HEK293T (cell line): ENCODE results near the gene CNGA3.

Experiments
- ARNT ChIP-seq: fragments of 450-650 bp; IDR thresholded peaks from 2 replicates; pipeline ENCODE4 v1.6.1; 2017; ENCODE audit warnings: mild to moderate bottlenecking
- BHLHE40 ChIP-seq: fragments of 450-650 bp; IDR thresholded peaks from 2 replicates; pipeline ENCODE4 v1.6.1; 2016; ENCODE audit warnings: mild to moderate bottlenecking, moderate library complexity, borderline replicate concordance
- CTBP1 ChIP-seq: fragments of 450-650 bp; IDR thresholded peaks from 2 replicates; pipeline ENCODE4 v1.6.1; 2016; ENCODE audit warnings: borderline replicate concordance
- ELF4 ChIP-seq: fragments of 450-650 bp; IDR thresholded peaks from 2 replicates; pipeline ENCODE4 v1.6.1; 2017; ENCODE audit warnings: antibody characterized with exemption
- FOXM1 ChIP-seq: fragments of 450-650 bp; IDR thresholded peaks from 2 replicates; pipeline ENCODE4 v1.6.1; 2017; ENCODE audit warnings: mild to moderate bottlenecking, borderline replicate concordance
- L3MBTL2 ChIP-seq: fragments of 450-650 bp; conservative IDR thresholded peaks from 2 replicates; pipeline ENCODE4 v1.6.1; 2016; ENCODE audit warnings: mild to moderate bottlenecking
- NFRKB ChIP-seq: fragments of 450-650 bp; IDR thresholded peaks from 2 replicates; pipeline ENCODE4 v1.6.1; 2016; ENCODE audit warnings: mild to moderate bottlenecking, moderate library complexity
- PKNOX1 ChIP-seq: fragments of 450-650 bp; IDR thresholded peaks from 2 replicates; pipeline ENCODE4 v1.6.1; 2016
- SP1 ChIP-seq: fragments of 450-650 bp; IDR thresholded peaks from 2 replicates; pipeline ENCODE4 v1.6.1; 2017
- SUZ12 ChIP-seq: fragments of 450-650 bp; IDR thresholded peaks from 2 replicates; pipeline ENCODE4 v1.6.1; 2016; ENCODE audit warnings: mild to moderate bottlenecking
- TARDBP ChIP-seq: fragments of 450-650 bp; IDR thresholded peaks from 2 replicates; pipeline ENCODE4 v1.6.1; 2016
- ZNF384 ChIP-seq: fragments of 450-650 bp; IDR thresholded peaks from 2 replicates; pipeline ENCODE4 v1.6.1; 2016

DNA sequence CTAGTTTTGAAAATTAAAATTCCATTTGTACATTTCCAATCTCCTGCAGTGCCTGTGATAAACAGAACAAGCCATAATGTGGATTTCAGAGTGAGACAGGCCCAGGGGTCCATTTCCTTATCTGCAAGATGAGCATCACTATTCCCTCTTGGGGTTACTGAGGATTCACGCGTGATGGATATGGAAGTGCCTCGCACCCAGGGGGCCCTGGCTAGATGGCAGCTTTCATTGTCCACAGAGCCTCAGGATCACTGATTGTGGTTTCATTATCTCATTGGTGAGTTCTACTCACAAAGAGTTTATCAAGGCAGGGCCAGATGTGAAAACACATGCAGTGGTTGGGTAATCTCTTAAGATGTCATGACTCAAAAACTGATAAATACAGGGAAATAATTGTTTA lies 11.6 kb downstream of the CNGA3 start:
- TF ChIP-seq FOXM1 = no peak
- no peak for TF ChIP-seq BHLHE40
- no peak for TF ChIP-seq NFRKB
- no peak for TF ChIP-seq SP1
- no peak for TF ChIP-seq L3MBTL2
- no peak for TF ChIP-seq ZNF384
- no peak for TF ChIP-seq ELF4
- no peak for TF ChIP-seq PKNOX1
- TF ChIP-seq CTBP1 = no peak
- TF ChIP-seq ARNT = no peak
- TF ChIP-seq SUZ12 = no peak
- no peak for TF ChIP-seq TARDBP
